ENCODE measurements around the gene SPRED2. TPM values are rescaled to one million over a fixed set of nuclear protein-coding genes. Genes with fewer than 3 reads are reported as not detected.

The SPRED2 gene
- total RNA-seq, 1 donor, result 9.5 TPM

DNA sequence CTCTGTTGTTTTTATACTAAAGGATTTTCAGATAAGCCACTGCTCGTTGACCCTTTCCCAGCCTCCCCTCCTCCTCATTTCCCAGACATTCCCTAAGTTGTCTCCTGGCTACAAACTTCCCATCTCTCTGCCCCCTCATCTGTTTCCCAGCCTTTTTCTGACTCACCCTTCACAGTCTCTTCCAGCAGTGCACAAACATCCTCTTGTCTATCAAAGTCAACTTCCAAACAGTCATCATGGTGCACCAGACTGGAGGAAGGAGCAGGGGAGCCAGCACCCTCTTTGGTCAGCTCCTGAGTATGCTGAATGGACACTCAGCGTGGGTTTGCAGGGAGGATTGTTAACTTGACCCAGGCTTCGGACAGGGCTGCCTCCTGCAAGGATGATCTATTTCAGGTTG, 26.6 kb upstream of the SPRED2 start:
- DNase-seq (ENCODE audit: low read depth), result no peak
- TF ChIP-seq, protein P1, sequence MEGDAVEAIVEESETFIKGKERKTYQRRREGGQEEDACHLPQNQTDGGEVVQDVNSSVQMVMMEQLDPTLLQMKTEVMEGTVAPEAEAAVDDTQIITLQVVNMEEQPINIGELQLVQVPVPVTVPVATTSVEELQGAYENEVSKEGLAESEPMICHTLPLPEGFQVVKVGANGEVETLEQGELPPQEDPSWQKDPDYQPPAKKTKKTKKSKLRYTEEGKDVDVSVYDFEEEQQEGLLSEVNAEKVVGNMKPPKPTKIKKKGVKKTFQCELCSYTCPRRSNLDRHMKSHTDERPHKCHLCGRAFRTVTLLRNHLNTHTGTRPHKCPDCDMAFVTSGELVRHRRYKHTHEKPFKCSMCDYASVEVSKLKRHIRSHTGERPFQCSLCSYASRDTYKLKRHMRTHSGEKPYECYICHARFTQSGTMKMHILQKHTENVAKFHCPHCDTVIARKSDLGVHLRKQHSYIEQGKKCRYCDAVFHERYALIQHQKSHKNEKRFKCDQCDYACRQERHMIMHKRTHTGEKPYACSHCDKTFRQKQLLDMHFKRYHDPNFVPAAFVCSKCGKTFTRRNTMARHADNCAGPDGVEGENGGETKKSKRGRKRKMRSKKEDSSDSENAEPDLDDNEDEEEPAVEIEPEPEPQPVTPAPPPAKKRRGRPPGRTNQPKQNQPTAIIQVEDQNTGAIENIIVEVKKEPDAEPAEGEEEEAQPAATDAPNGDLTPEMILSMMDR (IDR thresholded peaks at IDR 0.05; ENCODE audit: insufficient read depth, low read depth, low read length), result no peak
- no peak overlapping the region for H3K4me3 ChIP-seq (ENCODE audit: low read depth, low read length)

DNA sequence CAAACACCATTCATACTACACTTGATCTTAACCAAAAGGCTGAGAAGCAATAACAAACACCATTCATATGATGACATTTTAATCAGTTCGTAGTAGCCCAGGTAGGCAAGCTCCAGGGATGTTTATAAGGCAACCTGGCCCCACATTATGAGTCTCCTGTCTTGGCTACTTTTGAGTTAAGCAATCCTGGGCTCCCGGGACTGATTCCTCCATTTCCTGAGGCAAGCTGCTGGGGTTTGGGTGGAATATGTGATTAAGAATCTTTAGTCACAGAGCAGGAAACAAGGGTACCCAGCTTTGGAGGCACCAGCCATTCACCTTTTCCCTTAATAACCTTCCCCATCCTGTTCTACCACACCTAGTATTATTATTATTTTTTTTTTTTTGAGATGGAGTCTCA, 24.5 kb upstream of the SPRED2 start:
- DNase-seq (ENCODE audit: low read depth), result no peak
- H3K4me3 ChIP-seq (ENCODE audit: low read depth, low read length), result no peak overlapping the region
- TF ChIP-seq, protein P1 (IDR thresholded peaks at IDR 0.05; ENCODE audit: insufficient read depth, low read depth, low read length), result no peak

DNA sequence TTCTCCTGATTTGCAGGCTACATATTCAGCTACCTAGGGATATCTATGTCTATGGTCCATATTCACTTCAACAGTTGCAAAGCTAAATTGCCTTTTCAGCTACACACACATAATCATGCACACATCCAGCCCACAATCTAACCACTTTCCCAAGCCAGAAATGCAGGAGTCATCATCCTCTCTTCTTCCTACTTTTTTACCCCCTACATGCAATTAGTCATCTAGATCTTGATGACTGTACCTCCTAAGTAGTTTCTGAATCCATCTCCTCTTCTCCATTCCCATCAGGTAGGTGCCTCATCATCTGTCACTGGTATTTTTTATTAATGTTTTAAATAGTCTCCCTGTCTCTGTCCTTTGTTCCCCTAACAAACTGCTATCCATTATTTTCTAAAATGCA, 23.7 kb upstream of the SPRED2 start:
- no peak for DNase-seq (ENCODE audit: low read depth)
- no peak overlapping the region for H3K4me3 ChIP-seq (ENCODE audit: low read depth, low read length)
- TF ChIP-seq, protein P1 (IDR thresholded peaks at IDR 0.05; ENCODE audit: insufficient read depth, low read depth, low read length), result no peak

DNA sequence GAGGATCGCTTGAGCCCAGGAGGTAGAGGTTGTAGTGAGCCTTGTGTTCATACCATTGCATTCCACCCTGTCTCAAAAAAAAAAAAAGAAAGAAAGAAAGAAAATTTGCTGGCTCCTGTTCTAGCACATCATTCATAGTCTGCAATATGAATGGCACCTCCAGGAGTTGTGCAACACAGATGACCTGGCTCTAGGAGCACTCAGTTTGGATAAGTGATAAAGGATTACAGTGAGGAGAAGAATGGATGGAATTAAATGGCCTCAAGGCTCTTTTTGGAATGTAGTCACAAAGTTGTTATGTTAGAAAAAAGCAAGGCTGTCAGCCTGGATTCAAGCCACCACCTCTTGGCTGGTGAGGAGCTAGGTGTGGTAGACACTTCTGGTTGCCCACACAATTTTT, 21.5 kb upstream of the SPRED2 start:
- TF ChIP-seq, protein P1 (IDR thresholded peaks at IDR 0.05; ENCODE audit: insufficient read depth, low read depth, low read length), result no peak
- no peak overlapping the region for H3K4me3 ChIP-seq (ENCODE audit: low read depth, low read length)
- DNase-seq (ENCODE audit: low read depth), result no peak

DNA sequence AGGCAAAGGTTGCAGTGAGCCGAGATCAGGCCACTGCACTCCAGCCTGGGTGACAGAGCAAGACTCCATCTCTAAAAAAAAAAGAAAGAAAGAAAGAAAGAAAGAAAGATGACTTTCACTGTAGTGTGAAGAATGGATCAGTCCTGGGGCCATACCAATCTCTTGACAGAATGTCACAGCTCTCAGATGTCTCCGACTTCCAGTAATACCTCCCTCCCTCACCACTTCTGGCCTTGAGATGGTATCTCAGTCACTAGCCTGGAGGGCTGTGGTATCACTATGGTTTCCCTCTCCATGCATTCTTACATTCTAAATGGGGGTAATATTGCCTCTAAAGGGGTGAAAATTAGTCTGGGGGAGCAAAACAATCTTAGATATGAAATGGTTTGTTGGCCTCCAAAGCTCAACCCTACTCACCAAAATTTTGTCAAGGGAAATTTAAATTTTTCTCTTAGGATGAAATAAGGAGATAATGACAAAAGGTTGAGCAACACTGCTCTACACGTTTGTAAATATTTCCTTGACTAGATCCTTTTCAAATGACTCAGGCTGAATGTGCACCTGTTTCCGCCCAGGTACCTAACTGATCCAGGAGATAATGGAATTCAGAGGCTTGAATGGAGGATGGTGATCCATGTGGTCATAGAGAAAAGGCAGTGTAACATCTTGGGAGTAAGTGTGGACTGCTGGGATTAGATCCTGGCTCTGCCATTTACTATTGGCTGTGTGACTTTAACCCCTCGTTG, 19.9 kb upstream of the SPRED2 start:
- no peak overlapping the region for H3K4me3 ChIP-seq (ENCODE audit: low read depth, low read length)
- TF ChIP-seq, protein P1 (IDR thresholded peaks at IDR 0.05; ENCODE audit: insufficient read depth, low read depth, low read length), result no peak
- no peak for DNase-seq (ENCODE audit: low read depth)

DNA sequence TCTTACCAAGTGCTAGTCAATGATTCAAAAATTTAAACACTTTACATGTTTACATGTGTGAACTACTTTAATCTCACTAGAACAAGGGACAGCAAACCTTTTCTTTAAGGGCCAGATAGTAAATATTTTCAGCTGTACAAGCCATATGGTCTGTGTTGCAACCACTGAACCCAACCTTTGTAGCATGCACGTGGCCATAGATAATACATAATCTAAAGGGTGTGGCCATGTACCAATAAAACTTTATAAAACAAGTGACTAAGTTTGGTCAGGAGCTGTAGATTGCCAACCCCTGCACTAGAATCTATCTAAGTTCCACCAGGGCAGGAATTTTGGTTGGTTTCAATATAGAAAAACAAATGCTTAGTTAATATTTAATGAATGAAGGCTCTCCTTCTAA, 18.4 kb upstream of the SPRED2 start:
- H3K4me3 ChIP-seq (ENCODE audit: low read depth, low read length), result no peak overlapping the region
- DNase-seq (ENCODE audit: low read depth), result peak; percentile 13
- TF ChIP-seq, protein P1 (IDR thresholded peaks at IDR 0.05; ENCODE audit: insufficient read depth, low read depth, low read length), result no peak

DNA sequence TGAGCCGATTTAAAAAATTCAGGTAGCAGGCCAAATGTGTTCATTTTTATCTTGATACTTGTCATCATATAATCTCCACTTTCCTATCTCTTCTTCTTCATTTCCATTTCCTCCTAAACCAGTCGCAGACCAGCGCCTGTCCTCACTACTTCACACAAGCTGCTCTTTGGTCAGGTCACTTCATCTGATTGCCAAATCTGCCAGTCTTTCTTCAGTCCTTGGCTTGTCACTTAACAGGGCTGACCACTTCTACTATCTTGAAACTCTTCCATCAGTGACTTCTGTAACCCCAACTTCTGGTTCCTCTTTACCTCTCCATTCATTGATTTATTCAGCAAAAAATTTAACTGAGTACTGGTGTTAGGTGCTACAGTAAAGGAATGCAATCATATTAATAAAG, 18.0 kb upstream of the SPRED2 start:
- H3K4me3 ChIP-seq (ENCODE audit: low read depth, low read length), result no peak overlapping the region
- DNase-seq (ENCODE audit: low read depth), result no peak
- TF ChIP-seq, protein P1 (IDR thresholded peaks at IDR 0.05; ENCODE audit: insufficient read depth, low read depth, low read length), result no peak

Measured in fibroblast of villous mesenchyme (primary cell).